Measurements from ENCODE around the gene CHSY1.

The CHSY1 gene

GRCh38 chr15:101204739-101205535, 46.9 kb downstream of the CHSY1 start:
- no peak for DNase-seq (ENCODE audit: low spot score in 2 of 2)
- Histone ChIP-seq H3K4me1 (peaks cover 5% of the 10 kb centered on the region), H3K36me3 (replicated peaks) (no peaks in the 10 kb centered on the region), H3K4me3 (no peak overlapping the region), H3K9me3 (no peaks in the 10 kb centered on the region), H3K27me3 (ENCODE audit: low read depth) (no peaks in the 10 kb centered on the region)
- in situ Hi-C loops (cut with MboI; ENCODE audit: low sequenced_read_pairs) = no loop called here

DNA sequence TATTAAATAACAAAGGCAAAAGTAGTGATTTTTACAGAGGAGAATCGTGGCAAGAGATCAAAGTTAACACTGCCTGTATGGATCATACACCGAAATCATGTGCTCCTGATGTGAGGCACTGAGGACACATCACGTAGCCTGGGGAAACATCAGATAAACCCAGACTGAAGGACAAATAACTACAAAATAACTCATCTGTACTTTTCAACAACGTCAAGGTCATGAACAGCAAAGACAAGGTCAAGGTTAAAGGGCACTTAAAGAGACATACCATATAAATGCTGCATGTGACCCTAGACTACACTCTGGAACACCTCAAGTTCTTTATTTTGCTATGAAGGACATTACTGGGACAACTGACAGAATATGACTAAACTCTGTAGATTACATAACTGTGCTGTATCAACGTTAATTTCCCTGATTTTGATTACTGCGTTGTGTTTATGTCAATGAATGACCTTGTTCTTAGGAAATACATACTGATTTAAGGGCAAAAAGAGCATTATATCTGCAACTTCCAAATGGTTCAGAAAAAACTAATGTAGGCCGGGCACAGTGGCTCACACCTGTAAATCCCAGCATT, 48.1 kb downstream of the CHSY1 start:
- DNase-seq (ENCODE audit: low spot score in 2 of 2) = no peak
- H3K36me3 ChIP-seq (replicated peaks) = no peaks in the 10 kb centered on the region
- no peak overlapping the region for H3K4me3 ChIP-seq
- H3K4me1 ChIP-seq = no peaks in the 10 kb centered on the region
- no peaks in the 10 kb centered on the region for H3K27me3 ChIP-seq (ENCODE audit: low read depth)
- in situ Hi-C loops (cut with MboI; ENCODE audit: low sequenced_read_pairs) = no loop called here
- H3K9me3 ChIP-seq = no peaks in the 10 kb centered on the region

GRCh38 chr15:101203029-101203573, 48.7 kb downstream of the CHSY1 start:
- Histone ChIP-seq H3K4me3 (no peak overlapping the region), H3K36me3 (replicated peaks) (no peaks in the 10 kb centered on the region), H3K4me1 (0 out of 2 replicates have a peak, but pooled peaks cover 3% of the 10 kb centered on the region), H3K9me3 (no peaks in the 10 kb centered on the region), H3K27me3 (ENCODE audit: low read depth) (no peaks in the 10 kb centered on the region)
- in situ Hi-C loops (cut with MboI; ENCODE audit: low sequenced_read_pairs) = no loop called here
- DNase-seq (ENCODE audit: low spot score in 2 of 2) = no peak

DNA sequence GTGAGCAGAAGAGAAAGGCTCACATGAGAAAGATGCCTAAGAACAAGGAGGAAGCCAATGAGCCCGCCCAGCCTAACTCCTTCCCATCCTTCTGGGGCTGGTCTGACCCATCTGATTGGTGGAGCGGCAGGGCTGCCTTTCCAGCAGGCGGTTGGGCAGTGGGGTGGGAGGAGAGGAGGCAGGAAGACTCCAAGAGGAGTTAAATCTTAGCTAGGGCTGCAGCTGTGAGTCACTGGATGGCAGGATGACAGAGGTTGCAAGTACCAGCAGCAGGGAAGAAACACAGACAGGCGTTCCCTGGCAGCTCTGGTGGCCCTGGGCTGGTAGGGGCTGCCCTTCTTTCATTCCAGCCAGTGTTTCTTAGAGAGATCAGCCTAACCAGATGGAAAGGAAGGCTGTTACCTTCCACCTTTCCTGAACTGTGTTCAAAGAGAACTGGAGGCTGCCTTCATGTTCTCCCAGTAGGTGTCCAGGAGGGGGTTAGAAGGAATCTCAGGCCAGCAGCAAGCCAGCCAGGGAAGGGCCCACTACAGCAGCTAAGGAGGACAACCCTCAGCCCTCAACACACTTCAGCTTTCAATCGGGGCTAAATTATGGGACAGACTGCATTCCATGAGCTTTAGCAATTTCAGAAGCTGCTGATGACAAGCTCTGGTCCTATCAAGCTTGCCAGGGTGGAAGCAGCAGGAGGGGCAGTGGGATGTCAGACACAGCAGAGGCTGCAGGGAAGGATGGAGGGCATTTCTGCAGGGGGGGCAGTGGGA, 50.3 kb downstream of the CHSY1 start:
- DNase-seq (ENCODE audit: low spot score in 2 of 2) = peak in 1 of 2 experiments; percentile 50
- in situ Hi-C loops (cut with MboI; ENCODE audit: low sequenced_read_pairs) = no loop called here
- Histone ChIP-seq H3K27me3 (ENCODE audit: low read depth) (no peaks in the 10 kb centered on the region), H3K4me3 (no peak overlapping the region), H3K36me3 (replicated peaks) (no peaks in the 10 kb centered on the region), H3K9me3 (no peaks in the 10 kb centered on the region), H3K4me1 (peaks cover 10% of the 10 kb centered on the region)

GRCh38 chr15:101200181-101200580, 51.7 kb downstream of the CHSY1 start:
- in situ Hi-C loops (cut with MboI; ENCODE audit: low sequenced_read_pairs) = no loop called here
- Histone ChIP-seq H3K36me3 (replicated peaks) (no peaks in the 10 kb centered on the region), H3K4me3 (no peak overlapping the region), H3K27me3 (ENCODE audit: low read depth) (no peaks in the 10 kb centered on the region), H3K4me1 (peaks cover 15% of the 10 kb centered on the region), H3K9me3 (no peaks in the 10 kb centered on the region)
- no peak for DNase-seq (ENCODE audit: low spot score in 2 of 2)

- H3K4me1 ChIP-seq = peaks cover 17% of the 10 kb centered on the region
- H3K4me3 ChIP-seq = no peak overlapping the region
- no peaks in the 10 kb centered on the region for H3K36me3 ChIP-seq (replicated peaks)
- DNase-seq (ENCODE audit: low spot score in 2 of 2) = peak in 1 of 2 experiments; percentile 24
- H3K27me3 ChIP-seq (ENCODE audit: low read depth) = no peaks in the 10 kb centered on the region
- in situ Hi-C loops (cut with MboI; ENCODE audit: low sequenced_read_pairs) = no loop called here
- no peaks in the 10 kb centered on the region for H3K9me3 ChIP-seq
These were observed 53.0 kb downstream of the CHSY1 start for GRCh38 chr15:101198800-101199199.

DNA sequence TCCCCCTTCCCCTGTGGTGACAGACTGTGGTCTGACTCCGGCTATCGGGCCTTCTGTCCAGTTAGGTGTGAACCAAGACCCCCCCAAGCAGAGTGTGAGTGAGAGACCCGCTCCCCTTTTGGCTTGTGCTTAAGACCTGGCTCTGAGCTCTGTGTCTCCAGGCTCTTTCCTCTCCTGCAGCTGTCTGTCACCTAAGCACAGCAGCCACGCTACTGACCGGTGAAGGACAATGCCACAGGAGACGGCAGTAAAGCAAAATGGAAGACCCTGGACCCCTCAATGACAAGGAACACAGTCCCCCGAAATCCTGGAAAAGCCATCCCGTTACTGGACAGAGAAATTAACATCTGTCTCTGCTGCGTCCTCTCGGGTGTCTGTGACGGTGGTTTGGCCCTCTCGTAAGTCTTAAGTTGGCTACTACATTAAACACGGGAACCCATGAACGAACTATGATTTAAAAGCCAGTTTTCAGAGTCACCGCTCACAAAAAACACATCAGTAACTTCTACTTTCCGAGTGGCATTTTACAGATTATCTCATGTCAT, 53.7 kb downstream of the CHSY1 start:
- in situ Hi-C loops (cut with MboI; ENCODE audit: low sequenced_read_pairs) = no loop called here
- H3K9me3 ChIP-seq = no peaks in the 10 kb centered on the region
- no peaks in the 10 kb centered on the region for H3K36me3 ChIP-seq (replicated peaks)
- DNase-seq (ENCODE audit: low spot score in 2 of 2) = no peak
- H3K4me1 ChIP-seq = peaks cover 17% of the 10 kb centered on the region
- H3K4me3 ChIP-seq = no peak overlapping the region
- H3K27me3 ChIP-seq (ENCODE audit: low read depth) = no peaks in the 10 kb centered on the region

GRCh38 chr15:101194546-101195125, 57.2 kb downstream of the CHSY1 start:
- in situ Hi-C loops (cut with MboI; ENCODE audit: low sequenced_read_pairs) = no loop called here
- no peak overlapping the region for H3K4me3 ChIP-seq
- no peaks in the 10 kb centered on the region for H3K36me3 ChIP-seq (replicated peaks)
- H3K9me3 ChIP-seq = no peaks in the 10 kb centered on the region
- no peak for DNase-seq (ENCODE audit: low spot score in 2 of 2)
- peaks cover 17% of the 10 kb centered on the region for H3K4me1 ChIP-seq
- no peaks in the 10 kb centered on the region for H3K27me3 ChIP-seq (ENCODE audit: low read depth)

DNA sequence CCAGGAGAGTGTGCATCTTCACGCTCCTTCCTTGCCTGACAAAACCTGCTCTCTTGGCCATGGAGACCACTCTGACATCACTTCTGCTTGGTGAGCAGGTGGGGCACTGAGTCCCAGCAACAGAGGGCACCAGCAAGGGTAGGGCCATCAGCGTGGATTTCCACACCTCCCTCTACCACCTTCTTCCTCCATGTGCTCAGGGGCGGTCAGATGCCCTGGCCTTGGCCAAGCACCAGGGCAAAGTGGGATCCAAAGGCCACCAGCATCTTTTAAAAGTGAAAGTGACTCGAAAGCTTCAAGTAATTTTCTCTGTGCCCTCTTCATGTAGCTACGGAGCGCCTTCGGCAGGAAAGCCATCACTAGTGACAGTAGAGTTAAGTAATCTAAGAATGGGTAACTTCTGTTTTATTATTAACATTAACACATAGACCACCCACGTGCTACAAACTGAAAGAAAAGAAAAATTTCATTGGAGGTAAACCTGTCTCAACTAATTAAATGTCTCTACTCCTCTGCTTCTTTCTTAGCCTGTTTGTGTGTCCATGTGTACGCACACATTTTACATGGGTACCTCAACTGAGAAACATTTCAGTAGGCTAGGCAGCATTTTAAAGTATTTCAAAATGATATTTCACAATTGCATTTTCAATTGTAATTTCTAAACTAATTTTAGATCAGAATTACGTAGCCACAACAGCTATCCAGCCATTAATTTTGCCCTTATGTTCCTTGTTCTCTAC, 57.9 kb downstream of the CHSY1 start:
- Histone ChIP-seq H3K36me3 (replicated peaks) (no peaks in the 10 kb centered on the region), H3K9me3 (no peaks in the 10 kb centered on the region), H3K4me1 (peaks cover 18% of the 10 kb centered on the region), H3K4me3 (no peak overlapping the region), H3K27me3 (ENCODE audit: low read depth) (no peaks in the 10 kb centered on the region)
- in situ Hi-C loops (cut with MboI; ENCODE audit: low sequenced_read_pairs) = no loop called here
- no peak for DNase-seq (ENCODE audit: low spot score in 2 of 2)

DNA sequence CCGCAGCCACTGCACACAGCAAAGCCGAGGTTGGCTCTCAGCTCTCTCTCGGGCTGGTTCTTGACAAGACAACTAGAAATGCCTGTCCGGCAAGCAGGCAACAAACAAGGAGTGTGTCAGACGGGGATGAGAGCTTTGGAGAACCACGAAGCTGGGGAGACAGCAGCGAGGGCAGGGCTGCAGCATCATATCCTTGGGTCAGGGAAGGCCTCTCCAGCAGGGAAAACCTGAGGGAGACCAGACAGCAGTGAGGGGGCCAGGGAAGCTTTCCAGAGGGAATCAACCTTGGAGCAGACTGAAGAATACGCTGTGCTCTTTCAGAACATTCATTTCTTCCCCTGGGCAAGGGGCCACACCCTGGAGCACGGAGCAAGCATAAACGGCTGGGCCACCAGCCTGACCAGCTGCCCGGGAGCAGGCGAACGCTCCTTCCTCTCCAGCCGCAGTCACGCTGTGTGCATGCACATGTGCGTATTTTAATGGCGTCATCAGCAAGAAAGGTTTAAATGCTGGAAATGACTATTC, 58.7 kb downstream of the CHSY1 start:
- Histone ChIP-seq H3K36me3 (replicated peaks) (no peaks in the 10 kb centered on the region), H3K9me3 (no peaks in the 10 kb centered on the region), H3K27me3 (ENCODE audit: low read depth) (no peaks in the 10 kb centered on the region), H3K4me3 (no peak overlapping the region), H3K4me1 (peaks cover 23% of the 10 kb centered on the region)
- in situ Hi-C loops (cut with MboI; ENCODE audit: low sequenced_read_pairs) = no loop called here
- no peak for DNase-seq (ENCODE audit: low spot score in 2 of 2)

GRCh38 chr15:101192081-101192480, 59.8 kb downstream of the CHSY1 start:
- no peak for DNase-seq (ENCODE audit: low spot score in 2 of 2)
- H3K4me1 ChIP-seq = peaks cover 28% of the 10 kb centered on the region
- H3K36me3 ChIP-seq (replicated peaks) = no peaks in the 10 kb centered on the region
- no peaks in the 10 kb centered on the region for H3K27me3 ChIP-seq (ENCODE audit: low read depth)
- H3K9me3 ChIP-seq = no peaks in the 10 kb centered on the region
- in situ Hi-C loops (cut with MboI; ENCODE audit: low sequenced_read_pairs) = no loop called here
- H3K4me3 ChIP-seq = no peak overlapping the region

- Histone ChIP-seq H3K4me3 (no peak overlapping the region), H3K36me3 (replicated peaks) (no peaks in the 10 kb centered on the region), H3K4me1 (peaks cover 20% of the 10 kb centered on the region), H3K27me3 (ENCODE audit: low read depth) (no peaks in the 10 kb centered on the region), H3K9me3 (no peaks in the 10 kb centered on the region)
- in situ Hi-C loops (cut with MboI; ENCODE audit: low sequenced_read_pairs) = no loop called here
- no peak for DNase-seq (ENCODE audit: low spot score in 2 of 2)
These were observed 60.6 kb downstream of the CHSY1 start for GRCh38 chr15:101191242-101191641.

All from HAP-1 (cell line).